Activated CD4-positive, alpha-beta T cell treated with anti-CD3 and anti-CD28 coated beads for 1 hour (primary cell): ENCODE results near the gene NFATC3.
A peak's percentile ranks its signal among the peaks of the same experiment; 100 is the strongest.

Source experiments
- DNase-seq: peaks from one replicate; pipeline ENCODE4 v3.0.0-alpha.2; 2020

Gene NFATC3

DNA sequence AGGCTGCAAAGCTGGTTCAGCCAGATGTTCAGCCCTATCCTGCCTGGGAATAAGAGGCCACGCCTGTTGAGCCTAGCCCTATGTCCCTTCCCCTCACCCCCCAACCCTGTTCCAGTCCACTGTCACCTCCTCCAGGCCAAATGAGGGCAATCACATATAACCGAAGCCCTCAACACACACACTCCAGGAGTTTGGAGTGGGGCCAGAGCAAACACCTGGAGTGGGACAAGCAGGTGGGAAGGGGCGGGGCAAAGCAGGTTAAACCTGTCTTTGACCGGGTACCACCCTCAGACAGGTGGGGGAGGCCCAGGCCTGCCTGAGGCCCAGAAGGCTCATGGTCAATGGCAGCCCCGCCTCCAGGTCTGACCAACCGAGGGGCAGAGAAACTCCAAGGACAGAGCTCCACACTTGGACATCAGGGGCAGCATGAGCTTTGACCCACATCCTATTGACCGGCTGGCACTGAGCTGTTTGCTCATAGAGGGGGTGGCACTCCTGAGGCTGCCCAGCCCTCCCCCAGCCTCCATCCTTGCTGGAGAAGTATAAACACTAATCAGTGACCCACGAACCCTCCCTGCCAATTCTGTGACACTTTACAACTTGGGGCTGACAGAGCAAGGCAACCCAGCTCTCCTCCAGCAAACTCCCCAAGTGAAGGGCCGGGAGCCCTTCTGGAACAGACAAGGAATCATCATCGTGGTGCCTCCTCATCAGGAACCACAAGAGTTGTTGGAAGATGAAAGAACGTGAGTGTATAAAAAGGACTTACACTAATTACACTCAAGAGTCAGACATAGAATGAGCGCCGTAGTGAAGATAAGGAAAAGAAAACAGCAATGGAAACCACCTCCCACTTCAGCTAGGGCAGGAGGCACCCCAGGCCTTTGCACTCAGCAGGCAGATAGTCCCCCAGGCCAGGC lies 149.3 kb downstream of the NFATC3 start:
- DNase-seq = no peak

DNA sequence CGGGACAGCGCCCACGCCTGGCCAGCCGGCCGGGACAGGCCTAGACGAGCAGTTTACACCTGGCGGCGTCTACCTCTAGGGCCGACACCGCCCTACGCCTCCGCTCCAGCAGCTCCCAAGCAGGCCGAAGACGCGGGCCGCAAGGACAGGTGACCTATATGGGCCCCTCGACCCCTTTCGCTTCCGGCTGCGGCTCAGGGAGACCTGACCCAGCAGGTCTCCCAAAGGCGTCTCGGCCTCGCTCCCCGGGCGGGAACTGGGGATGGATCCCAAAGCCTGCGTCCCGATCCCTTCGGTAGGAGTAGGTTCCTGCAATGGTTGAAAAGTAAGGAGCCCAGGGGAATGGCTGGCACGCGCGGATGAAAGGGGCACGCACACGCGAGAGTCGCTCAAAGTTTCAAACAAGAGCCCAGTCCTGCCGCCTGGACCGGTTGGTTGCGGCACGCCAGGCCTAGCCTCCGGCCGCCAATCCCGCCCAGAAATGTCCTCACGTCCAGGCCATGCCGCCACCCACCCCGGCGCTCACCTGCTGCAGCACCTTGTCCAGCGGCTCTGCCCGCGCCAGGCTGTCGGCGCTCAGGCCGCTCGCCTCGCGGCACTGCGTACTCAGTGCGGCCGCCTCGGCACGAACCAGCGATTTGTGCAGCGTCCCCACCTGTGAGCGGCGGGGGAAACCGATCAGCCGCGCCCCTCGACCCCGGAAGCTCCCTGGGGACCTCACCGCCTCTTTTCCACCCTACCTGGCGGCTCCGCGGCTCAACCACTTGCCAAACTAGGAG lies 150.1 kb downstream of the NFATC3 start:
- no peak for DNase-seq

DNA sequence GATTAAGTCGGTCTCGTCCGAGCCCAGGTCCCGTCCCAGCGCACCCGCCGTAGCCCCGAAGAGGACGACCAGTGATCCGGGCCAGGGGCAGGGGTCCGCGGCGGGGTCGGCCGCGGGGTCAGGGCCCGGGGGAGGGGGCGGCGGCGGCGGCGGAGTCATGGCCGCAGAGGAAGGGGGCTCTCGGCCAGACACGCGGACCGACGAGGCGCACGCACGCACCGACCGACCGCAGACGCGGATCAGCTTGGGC lies 150.6 kb downstream of the NFATC3 start, which contains the start of gene ESRP2:
Gene ESRP2, minus strand, starts transcription at position 241 of the 250 bp plus-strand sequence. Its CDS starts 82 bp downstream, at position 159.
- DNase-seq = no peak

DNA sequence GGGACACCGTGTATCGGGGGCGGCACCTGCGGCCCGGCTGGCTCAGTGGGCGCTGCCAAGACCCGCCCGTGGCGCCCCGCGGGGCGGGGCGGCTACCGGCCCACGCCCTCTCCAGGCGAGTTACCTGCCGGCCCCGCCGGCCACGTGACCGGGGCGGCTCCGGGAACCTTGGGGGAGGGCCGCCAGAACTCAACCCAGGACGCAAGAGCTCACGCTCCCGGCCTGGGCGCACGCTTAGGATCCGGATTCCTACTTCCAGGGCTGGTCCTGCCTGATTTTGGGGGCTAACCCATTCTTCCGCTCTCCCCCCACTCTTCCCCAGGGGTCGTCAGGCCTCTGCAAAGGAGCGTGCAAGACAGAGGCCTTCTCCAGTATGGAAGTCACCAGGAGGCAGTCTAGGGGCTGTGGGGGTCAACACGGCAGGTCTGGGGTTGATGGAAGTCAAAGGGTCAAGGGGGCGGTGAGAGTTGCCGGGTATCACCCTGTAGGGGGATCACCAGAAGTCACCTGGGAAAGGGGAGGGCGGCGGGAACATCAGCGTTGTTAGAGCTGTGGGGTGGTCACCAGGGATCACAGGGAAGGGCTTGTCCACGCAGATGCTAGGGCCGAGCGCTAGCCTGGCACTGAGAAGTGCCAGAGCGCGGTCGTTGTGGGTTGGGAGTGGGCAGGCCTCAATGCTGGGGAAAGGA lies 151.1 kb downstream of the NFATC3 start:
- DNase-seq = no peak

DNA sequence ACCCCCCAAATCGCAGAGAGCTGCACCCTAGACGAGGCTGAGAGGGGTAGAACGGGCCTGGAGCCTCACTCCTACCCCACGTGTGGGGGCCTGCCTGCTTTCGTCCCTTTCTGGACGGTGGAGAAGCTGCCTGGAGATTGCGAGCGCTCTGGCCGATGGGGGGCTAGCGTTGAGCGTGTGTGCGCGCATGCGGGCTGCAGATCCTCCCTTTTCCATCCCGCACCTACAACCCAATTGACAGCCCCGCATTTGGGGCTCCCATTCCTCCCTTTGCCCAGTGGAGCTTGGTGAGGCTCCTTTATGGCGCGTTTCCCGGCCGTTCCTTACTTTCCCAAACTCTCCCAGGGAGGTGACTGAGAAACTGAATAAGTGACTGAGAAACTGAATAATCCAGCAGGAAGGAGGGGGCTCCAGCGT lies 151.7 kb downstream of the NFATC3 start:
- DNase-seq = no peak

DNA sequence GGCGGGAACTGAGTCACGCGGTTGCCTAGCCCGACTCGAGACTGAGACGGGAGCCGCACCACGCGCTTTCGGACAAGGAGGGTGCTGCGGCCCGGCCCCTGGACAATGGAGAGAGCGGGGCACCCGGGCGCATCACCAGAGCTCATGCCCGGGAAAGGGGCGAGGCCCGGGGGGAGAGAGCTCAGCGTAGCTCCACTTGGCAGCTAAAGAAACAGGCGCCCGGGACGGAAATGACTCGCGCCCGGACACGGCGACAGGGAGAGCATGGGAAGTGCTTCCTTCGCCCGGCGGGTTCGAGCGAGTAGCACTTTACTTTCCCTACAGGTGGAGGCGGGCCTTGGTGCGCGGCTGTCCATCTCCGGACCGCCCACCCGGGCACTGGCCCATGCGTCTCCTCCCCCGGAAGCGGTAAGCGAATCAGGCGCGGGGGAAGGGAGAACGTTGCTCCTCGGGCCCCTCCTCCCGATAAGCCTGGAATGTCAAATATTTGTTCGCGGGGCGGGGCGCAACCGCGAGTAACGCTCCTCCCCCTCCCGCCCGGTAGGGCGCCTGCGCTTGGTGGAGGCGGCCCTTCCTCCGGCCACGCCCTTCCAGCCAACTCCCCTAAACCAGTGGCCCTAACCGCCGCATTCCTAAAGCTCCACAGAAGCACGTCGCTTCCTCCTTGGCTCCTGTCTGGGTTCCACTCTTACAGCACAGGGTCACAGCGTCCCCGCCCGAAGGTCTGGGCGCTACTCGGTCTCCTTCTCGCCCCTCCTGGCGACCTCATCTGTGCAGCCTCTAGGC lies 152.3 kb downstream of the NFATC3 start:
- peak; percentile 79 for DNase-seq

DNA sequence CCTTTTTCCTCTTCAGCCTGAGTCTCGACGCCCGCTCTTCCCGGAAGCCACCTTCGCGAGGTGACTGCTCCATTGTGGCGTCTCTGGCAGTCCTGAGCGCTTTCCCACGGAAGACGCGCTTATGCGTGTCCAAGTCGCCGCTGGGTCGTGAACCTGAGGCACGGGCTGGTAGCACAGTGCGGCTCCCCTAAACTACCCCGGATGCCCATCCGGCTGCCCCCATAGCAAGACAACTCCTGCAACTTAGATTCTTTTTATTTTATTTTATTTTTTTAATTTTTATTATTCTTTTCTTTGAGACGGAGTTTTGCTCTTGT lies 152.8 kb downstream of the NFATC3 start:
- DNase-seq = no peak

DNA sequence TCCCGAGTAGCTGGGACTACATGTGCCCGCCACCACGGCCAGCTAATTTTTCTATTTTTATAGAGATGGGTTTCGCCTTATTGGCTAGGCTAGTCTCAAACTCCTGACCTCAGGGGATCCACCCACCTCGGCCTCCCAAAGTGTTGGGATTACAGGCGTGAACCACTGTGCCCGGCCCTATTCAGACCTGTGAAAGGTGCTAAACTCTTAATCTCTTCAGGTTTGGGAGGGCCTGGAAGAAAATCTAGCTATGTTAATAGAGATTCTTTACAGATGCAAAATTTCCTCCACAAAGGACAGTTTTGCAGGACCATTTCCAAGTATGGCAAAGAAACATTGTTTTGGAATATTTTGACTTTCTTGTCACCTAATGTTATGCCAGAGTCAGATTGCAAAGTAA lies 156.9 kb downstream of the NFATC3 start:
- DNase-seq = no peak

DNA sequence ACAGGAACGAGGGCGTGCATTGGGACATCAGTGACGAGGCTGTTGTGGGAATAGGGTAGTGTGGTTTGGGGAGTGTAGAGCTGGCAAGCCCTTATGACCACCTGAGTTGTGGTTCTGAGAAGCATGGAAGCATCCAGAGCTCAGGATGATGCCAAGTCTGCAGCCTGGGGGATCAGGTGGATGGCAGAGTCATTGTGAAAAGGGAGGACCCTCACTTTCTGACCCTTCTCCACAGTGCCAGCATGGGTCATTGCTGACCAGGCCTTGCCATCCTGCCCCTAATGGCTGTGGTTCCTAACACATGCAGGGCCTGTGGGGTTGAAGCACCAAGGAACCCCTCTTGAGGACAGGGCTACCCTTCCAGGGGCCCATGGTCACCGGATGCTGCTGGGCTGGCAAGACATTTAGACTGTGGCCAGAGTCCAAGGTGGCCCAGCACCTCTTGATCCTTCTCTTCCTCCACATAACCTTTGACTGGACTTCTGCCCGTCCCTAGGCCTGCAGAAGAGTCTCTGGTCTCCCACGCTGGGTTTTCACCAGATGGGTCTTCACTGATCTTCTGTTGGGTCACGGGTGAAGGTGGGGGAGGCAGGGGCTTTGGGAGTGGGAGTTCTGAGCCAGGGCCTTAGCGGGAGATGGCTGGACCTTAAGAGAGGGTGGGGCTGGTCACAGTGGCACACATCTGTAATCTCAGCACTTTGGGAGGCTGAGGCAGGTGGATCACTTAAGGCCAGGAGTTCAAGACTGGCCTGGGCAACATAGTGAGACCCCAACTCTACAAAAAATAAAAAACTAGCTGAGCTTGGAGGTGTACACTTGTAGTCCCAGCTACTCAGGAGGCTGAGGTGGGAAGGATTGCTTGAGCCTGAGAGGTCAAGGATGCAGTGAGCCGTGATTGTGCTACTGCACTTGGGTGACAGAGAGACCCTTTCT lies 158.0 kb downstream of the NFATC3 start:
- DNase-seq = no peak

DNA sequence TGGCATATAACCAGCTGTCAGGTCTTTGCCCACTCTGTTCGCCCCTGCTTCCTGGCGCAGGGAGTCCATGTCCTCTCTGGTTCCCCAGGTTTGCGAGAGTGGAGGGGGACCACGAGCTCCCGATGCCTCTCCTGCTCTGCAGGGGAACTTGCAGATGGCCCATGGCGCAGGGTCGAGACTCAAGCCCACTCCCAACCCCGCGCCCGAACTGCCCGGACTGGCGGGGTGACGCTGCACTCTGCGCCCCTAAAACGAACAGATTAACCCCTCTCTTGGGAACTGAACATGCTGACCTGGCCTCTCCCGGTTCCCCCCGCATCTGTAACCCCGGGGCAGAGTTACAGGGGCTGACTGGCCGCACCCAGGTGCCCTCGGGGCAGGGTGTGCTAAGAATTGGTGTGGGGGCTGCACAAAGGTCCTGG lies 159.3 kb downstream of the NFATC3 start:
- DNase-seq = no peak

DNA sequence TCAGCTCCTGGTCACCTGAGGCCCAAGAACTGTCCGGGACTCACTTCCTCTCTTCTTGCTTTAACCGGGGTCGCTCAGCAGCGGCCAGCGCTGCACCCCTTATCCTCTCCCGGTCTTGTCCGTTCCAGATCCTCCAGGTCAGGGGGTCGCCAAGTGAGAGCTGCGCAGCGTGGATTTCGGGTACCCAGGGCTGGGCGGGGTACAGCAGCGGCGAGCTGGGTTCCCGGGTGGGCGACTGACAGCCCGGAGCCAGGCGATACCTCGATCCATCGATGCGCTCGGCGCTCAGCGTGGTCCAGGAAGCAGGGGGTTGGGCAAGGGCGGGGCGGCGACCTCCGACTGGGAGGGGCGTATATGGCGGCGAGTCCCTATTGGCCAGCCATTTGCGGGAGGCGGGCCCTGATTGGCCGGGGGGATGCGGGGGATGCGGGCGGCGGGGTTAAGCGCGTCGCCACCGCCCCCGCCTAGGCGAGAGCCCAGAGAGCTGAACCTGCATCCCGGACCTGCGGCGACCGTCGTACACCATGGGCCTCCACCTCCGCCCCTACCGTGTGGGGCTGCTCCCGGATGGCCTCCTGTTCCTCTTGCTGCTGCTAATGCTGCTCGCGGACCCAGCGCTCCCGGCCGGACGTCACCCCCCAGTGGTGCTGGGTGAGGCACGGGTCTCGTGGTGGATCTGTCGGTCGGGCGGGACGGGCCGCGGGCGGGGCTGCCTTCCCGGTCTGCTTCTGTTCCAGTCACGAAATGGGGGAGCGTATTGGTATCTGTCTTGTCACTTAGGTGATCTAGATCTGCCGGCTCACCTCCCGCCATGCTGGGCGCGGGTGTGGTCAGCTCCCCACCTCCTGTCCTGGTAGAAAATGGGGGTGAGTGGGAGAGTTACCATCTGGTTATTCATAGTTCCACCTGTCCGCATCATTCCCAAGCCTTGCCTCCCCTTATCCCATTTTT lies 160.0 kb downstream of the NFATC3 start, which contains the start of gene PLA2G15:
Gene PLA2G15, plus strand, starts transcription at position 471 of the 951 bp plus-strand sequence. Its CDS starts 54 bp downstream, at position 525.
- peak; percentile 94 for DNase-seq

DNA sequence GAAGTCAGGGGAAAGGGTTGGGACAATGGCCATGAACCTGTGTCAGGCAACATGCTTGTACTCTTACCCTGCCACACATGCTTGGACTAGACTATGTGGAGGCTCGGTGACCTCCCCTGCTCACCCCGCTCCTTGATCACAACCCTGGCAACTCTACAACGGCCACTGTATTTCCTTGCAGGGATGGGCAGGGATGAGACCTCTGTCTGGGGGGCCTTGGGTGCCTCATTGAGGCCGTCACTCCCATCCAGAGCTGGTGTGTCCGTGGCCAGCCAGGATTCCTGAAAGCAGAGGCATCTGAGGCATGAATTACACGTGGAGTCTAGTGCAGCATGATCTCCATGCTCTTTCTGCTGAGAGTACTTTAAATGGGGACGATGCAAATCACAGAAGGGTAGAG lies 161.0 kb downstream of the NFATC3 start:
- no peak for DNase-seq

DNA sequence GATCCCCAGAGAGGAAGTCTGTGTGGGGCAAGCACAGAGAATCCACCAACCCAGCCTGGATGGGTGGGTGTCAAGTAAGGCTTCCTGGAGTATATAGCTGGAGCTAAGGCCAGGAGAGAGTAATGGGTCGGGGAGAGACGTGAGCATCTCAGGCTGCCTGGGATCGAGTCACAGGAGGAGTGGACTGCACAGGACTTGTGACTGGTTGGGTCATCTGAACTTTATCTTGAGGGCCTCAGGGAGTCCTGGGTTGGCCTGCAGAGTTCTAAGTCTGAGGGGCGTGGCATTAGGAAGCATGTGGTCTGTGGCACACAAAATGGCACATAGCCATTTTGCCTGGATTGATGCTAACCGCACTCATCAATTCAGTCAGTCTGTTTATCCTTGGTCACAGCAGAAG lies 161.5 kb downstream of the NFATC3 start:
- no peak for DNase-seq

DNA sequence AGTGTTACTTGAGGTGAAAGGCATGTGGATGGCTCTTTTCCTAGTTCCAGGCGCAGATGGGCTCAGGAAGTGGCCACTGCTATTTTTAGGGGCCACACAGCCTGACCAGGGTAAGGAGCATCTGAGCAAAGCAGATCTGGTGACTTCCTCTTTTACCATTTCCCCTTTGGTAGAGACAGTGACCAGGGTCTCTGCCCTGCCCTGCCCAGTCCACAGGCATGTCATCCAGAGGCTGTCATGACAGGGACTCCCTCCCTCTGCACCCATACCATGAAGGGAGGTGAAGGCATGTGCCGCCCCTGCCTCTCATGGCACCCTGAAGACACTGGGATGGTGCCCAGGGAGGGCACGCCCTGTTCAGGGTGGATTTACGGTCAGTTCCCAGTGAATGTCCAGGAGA lies 162.2 kb downstream of the NFATC3 start:
- DNase-seq = no peak

DNA sequence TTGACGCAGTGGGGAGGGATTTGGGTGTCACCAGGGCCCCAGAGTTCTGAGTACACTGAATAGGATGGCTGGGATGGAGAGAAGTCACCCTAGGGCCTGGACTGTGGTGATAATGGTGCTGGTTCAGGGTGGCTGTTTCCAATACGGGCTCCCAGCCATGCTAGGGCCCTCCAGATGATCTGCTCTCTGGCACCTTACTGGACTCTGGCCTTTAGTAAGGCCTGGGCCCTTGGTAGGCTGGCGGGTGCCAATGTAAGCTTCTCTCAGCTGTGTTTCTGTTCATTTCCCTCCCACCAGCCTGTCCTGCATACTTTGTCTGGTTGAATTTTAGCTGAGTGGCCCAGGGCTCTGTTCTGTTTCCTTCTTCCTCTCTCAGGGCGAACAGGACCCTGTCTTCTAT lies 162.8 kb downstream of the NFATC3 start:
- DNase-seq = no peak

DNA sequence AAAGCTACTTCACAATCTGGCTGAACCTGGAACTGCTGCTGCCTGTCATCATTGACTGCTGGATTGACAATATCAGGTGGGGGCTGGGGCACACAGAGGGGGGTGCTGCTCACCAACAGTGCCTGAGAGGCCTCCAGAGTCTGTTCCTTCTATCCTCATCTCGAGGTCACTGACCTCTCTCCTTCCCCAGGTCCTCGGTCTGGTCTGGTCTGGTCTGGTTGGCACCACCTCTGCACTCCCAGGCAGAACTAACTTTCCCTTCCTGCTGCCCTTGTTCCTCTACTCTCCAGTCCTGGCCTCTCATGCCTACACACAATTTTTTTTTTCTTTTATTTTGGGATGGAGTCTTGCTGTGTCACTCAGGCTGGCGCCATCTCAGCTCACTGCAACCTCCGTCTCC lies 164.2 kb downstream of the NFATC3 start:
- DNase-seq = no peak

DNA sequence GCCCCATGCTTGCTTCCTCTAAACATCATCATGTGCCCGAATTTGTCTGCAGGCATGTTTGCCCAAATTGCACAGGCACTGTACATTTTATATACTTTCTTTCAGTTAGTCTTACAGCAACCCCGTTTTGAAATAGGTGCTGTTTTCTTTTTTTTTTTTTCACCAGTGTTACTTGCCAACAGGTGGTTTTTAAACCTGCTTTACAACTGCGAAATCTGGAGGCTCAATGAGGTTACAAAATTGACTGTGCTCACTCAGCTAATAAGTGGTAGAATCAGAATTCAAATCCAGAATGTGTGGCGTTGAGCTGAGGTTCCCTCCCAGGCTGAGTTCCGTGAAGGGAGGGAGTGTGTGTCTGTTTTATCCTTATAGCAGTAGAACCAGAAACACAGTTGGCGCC lies 165.8 kb downstream of the NFATC3 start:
- no peak for DNase-seq

DNA sequence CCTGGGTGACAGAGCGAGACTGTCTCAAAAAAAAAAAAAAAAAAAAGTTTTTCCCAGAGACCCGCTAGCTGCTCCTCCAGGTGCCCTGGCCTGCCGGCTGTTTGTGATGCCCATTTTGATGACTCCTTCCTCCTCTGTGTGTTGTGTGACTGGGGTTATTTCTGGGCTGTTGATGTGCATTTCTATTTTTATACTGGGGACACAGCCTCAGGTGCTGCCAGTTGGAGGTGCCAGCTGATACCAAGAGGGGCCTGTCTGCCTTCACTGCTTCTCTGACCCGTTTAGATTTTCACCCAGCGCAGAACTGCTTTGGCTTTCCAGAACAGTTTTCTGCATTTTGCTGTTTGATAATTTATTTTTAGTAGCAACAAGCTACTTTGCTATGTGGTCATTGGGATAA lies 166.7 kb downstream of the NFATC3 start:
- no peak for DNase-seq

DNA sequence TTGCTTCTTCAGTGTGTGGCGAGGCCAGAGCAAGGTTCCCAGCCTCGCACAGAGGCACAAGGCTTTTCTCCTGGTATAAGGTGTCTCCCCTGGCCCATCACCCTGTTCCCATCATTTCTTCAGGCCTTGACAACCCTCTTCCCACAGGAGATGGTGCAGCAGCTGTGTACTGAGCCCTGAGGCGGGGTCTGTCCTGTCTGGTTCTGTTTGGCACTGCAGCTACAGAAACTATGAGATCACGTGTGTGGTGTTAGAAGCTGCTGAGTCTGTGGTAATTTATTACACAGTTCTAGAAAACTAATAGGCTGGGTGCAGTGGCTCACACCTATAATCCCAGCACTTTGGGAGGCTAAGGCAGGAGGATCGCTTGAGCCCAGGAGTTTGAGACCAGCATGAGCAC lies 167.2 kb downstream of the NFATC3 start:
- no peak for DNase-seq

DNA sequence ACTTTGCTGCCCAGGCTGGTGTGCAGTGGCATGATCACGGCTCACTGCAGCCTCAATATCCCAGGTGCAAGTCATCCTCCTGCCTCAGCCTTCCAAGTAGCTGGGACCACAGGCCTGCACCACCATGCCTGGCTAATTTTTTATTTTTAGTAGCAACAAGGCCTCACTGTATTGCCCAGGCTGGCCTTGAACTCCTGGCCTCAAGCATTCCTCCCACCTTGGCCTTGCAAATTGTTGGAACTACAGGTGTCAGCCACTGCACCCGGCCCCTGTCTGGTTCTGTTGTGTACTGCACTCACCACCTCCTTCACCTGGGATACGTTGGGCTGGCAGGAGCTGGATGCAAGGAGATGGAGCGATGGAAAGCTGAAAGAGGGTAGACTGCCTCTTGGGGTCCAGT lies 168.6 kb downstream of the NFATC3 start:
- no peak for DNase-seq

DNA sequence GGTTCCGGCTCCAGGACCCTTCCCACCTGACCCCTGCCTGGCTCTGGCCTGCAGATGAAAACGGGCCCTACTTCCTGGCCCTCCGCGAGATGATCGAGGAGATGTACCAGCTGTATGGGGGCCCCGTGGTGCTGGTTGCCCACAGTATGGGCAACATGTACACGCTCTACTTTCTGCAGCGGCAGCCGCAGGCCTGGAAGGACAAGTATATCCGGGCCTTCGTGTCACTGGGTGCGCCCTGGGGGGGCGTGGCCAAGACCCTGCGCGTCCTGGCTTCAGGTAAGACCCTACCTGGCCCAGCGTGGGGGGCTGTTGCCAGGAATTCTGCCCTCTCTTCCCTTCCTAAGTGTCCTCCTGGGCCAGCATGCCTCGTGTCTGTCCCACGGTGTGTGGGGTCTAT lies 170.5 kb downstream of the NFATC3 start:
- DNase-seq = no peak
